Heart right ventricle (tissue), 16 donors: ENCODE results near the gene TRPM3. TPM values are rescaled to one million over a fixed set of nuclear protein-coding genes. Genes with fewer than 3 reads are reported as not detected.

Experiments
- ATAC-seq, 8 donors: fragments of 200-7000 bp; cut with Tn5 transposase; one replicate each; pipeline ENCODE4 v1.9.1; 2020; ENCODE audit warnings: mild to moderate bottlenecking in 8 of 8, moderate library complexity in 8 of 8, moderate number of reproducible peaks in 1 of 8
- DNase-seq, 2 donors: peaks; one replicate each; pipeline ENCODE4 v3.0.0-alpha.2; 2020
- H3K27ac ChIP-seq, 10 donors: fragments of 200-600 bp; sonication (generic) in 2 of 10; one replicate each; pipeline versions ENCODE4 v1.5.0 to v1.8.0; 2020 to 2022; ENCODE audit warnings: mild to moderate bottlenecking in 3 of 10
- H3K27me3 ChIP-seq, 7 donors: fragments of 200-600 bp; one replicate each; pipeline ENCODE4 v1.8.0; 2021 to 2022; ENCODE audit warnings: mild to moderate bottlenecking in 2 of 7
- H3K36me3 ChIP-seq, 9 donors: fragments of 200-600 bp; sonication (generic) in 1 of 9; one replicate each; pipeline versions ENCODE4 v1.5.0 to v1.8.0; 2020 to 2022; ENCODE audit warnings: mild to moderate bottlenecking in 2 of 9
- H3K4me1 ChIP-seq, 9 donors: fragments of 200-600 bp; sonication (generic) in 1 of 9; one replicate each; pipeline versions ENCODE4 v1.5.0 to v1.8.0; 2020 to 2022; ENCODE audit warnings: mild to moderate bottlenecking in 4 of 9
- H3K4me3 ChIP-seq, 10 donors: fragments of 200-600 bp; sonication (generic) in 2 of 10; one replicate each; pipeline versions ENCODE4 v1.5.0 to v1.8.0; 2020 to 2022; ENCODE audit warnings: mild to moderate bottlenecking in 7 of 10, moderate library complexity in 2 of 10
- H3K9me3 ChIP-seq, 11 donors: fragments of 200-600 bp in 10 of 11; sonication (generic) in 2 of 11; one replicate each; pipeline versions ENCODE4 v1.5.0 to v1.8.0; 2013 to 2022; ENCODE audit warnings: mild to moderate bottlenecking in 2 of 11, control low read depth in 1 of 11, moderate library complexity in 1 of 11
- CTCF ChIP-seq, 9 donors: fragments of 200-600 bp; sonication (generic) in 2 of 9; IDR thresholded peaks; one replicate each; pipeline versions ENCODE4 v1.5.0 to v1.8.0; 2021 to 2022; ENCODE audit warnings: antibody characterized with exemption in 9 of 9, mild to moderate bottlenecking in 5 of 9, moderate library complexity in 1 of 9
- WGBS, 2 donors: extraction: QIAGEN DNeasy Blood & Tissue Kit; methylation state at CpG; one replicate each; pipeline ENCODE4 v1.1.7; 2013; ENCODE audit warnings: inconsistent platforms in 1 of 2; 5-methylcytosine and 5-hydroxymethylcytosine counted together
- intact Hi-C, 10 donors: fragments of 100-400 bp; cut with DNase I; formaldehyde crosslinking; loops; one replicate each; pipeline versions ENCODE4 v1.11.1 to v1.14.2; 2022
- polyA plus RNA-seq, 2 donors: library from polyadenylated mRNA; stranded (reverse); fragments of 200-250 nt; gene quantifications; one replicate each; pipeline ENCODE4 v1.2.3, GENCODE V29; 2013
- total RNA-seq, 10 donors: library from RNA; stranded (reverse); fragmentation: NEBNext Ultra II Directional in 3 of 10; extraction: Animal tissue kit (Norgen Biotek cat#: 25700) in 3 of 10; gene quantifications; one replicate each; pipeline versions ENCODE4 v1.2.1 to v1.2.4, GENCODE V29; 2021 to 2023
- donor health status: Arrhythmogenic right ventricular cardiomyopathy.
- donor health status: ischemic (EF 13 %, LVEDD 7.1; RV severe dilation, severe dysfunction).
- donor health status: healthy with polysubstance abuse.
- donor health status: DM: no; HTN: yes; CAD: no.
- donor health status: DM: no; HTN: no; CAD: no.
- donor health status: ischemic (EF 25% LVEDD 6.9; RV normal size, moderate dysfunction).
- donor health status: ischemic (EF 25% LVEDD 5.7; RV mildly dilated, moderate dysfunction).
- donor health status: healthy.
- donor health status: DM: yes; HTN: yes; CAD: no.
- donor health status: Ischemic cardiomyopathy.
- donor health status: ischemic (EF 35%, LVEDD 5.7; RV mildly dilated, moderate dysfunction).
- donor health status: nonischemic (EF 11% LVEDD 7.7; RV severe dilation, severe dysfunction).
- donor health status: DM: yes; HTN: yes; CAD: no.
- donor health status: PGD.
- donor health status: ischemic (EF 29% LVEDD 5.4; RV normal size, mild dysfunction).
- donor health status: nonischemic (EF 23%, LVEDD 6.1; RV moderate dilation, normal function).

Gene TRPM3
- total and polyA plus RNA-seq, 12 donors: 0.05 to 1.3 (median 0.16) TPM; not detected in 1

- Histone ChIP-seq H3K36me3 (no peaks in the 10 kb centered on the region), H3K27ac (no peak overlapping the region), H3K4me3 (no peak overlapping the region), H3K27me3 (no peaks in the 10 kb centered on the region), H3K9me3 (no peaks in the 10 kb centered on the region), H3K4me1 (no peaks in the 10 kb centered on the region)
- DNase-seq (no peak), ATAC-seq (no peak)
- no peak for TF ChIP-seq CTCF (IDR thresholded peaks at IDR 0.05)
- intact Hi-C loops: no loop called here
- 88 to 95% methylated on average over 5 of the region's 5 CpGs for WGBS, 2 donors
Measured at GRCh38 chr9:70677055-70677735, 444.2 kb downstream of the TRPM3 start.

GRCh38 chr9:70675868-70676370 is 445.5 kb downstream of the TRPM3 start:
- Histone ChIP-seq H3K9me3 (no peaks in the 10 kb centered on the region), H3K36me3 (no peaks in the 10 kb centered on the region), H3K4me3 (no peak overlapping the region), H3K27me3 (no peaks in the 10 kb centered on the region), H3K27ac (no peak overlapping the region), H3K4me1 (no peaks in the 10 kb centered on the region)
- TF ChIP-seq CTCF (IDR thresholded peaks at IDR 0.05): no peak
- intact Hi-C loops: no loop called here
- ATAC-seq (no peak), DNase-seq (no peak)
- 86 to 87% methylated on average over 1 of the region's 1 CpG for WGBS, 2 donors

- no peaks in the 10 kb centered on the region for H3K4me1 ChIP-seq
- ATAC-seq (no peak), DNase-seq (no peak)
- H3K36me3 ChIP-seq: no peaks in the 10 kb centered on the region
- no peak overlapping the region for H3K27ac ChIP-seq
- H3K4me3 ChIP-seq: no peak overlapping the region
- no peaks in the 10 kb centered on the region for H3K9me3 ChIP-seq
- WGBS, 2 donors: 95% methylated on average over 1 of the region's 1 CpG
- intact Hi-C loops: no loop called here
- no peak for TF ChIP-seq CTCF (IDR thresholded peaks at IDR 0.05)
- H3K27me3 ChIP-seq: no peaks in the 10 kb centered on the region
Measured at GRCh38 chr9:70673844-70674243, 447.6 kb downstream of the TRPM3 start.

- H3K27ac ChIP-seq: no peak overlapping the region
- no peak for DNase-seq
- no peaks in the 10 kb centered on the region for H3K9me3 ChIP-seq
- H3K36me3 ChIP-seq: no peaks in the 10 kb centered on the region
- TF ChIP-seq CTCF (IDR thresholded peaks at IDR 0.05): no peak
- ATAC-seq: peak in 2 of 8 donors; percentile 25 to 35
- intact Hi-C loops: no loop called here
- 20 to 30% methylated on average over 1 of the region's 1 CpG for WGBS, 2 donors
- H3K4me1 ChIP-seq: no peaks in the 10 kb centered on the region
- no peaks in the 10 kb centered on the region for H3K27me3 ChIP-seq
- H3K4me3 ChIP-seq: no peak overlapping the region
Measured at GRCh38 chr9:70672161-70672649, 449.2 kb downstream of the TRPM3 start.
